ENCODE measurements around the gene C5orf15.
A peak's percentile ranks its signal among the peaks of the same experiment; 100 is the strongest.

Gene C5orf15

GRCh38 chr5:133935667-133935940, 32.8 kb downstream of the C5orf15 start:
- no peak for DNase-seq

GRCh38 chr5:133934822-133935666, 33.4 kb downstream of the C5orf15 start:
- DNase-seq, result no peak

GRCh38 chr5:133934311-133934710, 34.1 kb downstream of the C5orf15 start:
- no peak for DNase-seq

GRCh38 chr5:133933670-133934295, 34.6 kb downstream of the C5orf15 start:
- no peak for DNase-seq

- no peak for DNase-seq
Observed at GRCh38 chr5:133933169-133933509, 35.3 kb downstream of the C5orf15 start.

- no peak for DNase-seq
Observed at GRCh38 chr5:133932441-133933168, 35.8 kb downstream of the C5orf15 start.

GRCh38 chr5:133931546-133931945, 36.9 kb downstream of the C5orf15 start:
- DNase-seq, result no peak

GRCh38 chr5:133930813-133931090, 37.7 kb downstream of the C5orf15 start:
- no peak for DNase-seq

GRCh38 chr5:133930061-133930812, 38.2 kb downstream of the C5orf15 start:
- no peak for DNase-seq

GRCh38 chr5:133928587-133929393, 39.6 kb downstream of the C5orf15 start:
- no peak for DNase-seq

GRCh38 chr5:133927300-133928180, 40.9 kb downstream of the C5orf15 start:
- DNase-seq, result no peak

GRCh38 chr5:133926489-133927299, 41.7 kb downstream of the C5orf15 start:
- DNase-seq, result peak; percentile 83

GRCh38 chr5:133925866-133926488, 42.4 kb downstream of the C5orf15 start:
- DNase-seq, result no peak

GRCh38 chr5:133925269-133925668, 43.2 kb downstream of the C5orf15 start:
- DNase-seq, result no peak

- DNase-seq, result no peak
Observed at GRCh38 chr5:133924221-133924920, 44.1 kb downstream of the C5orf15 start.

- no peak for DNase-seq
Observed at GRCh38 chr5:133921979-133922378, 46.4 kb downstream of the C5orf15 start.

- no peak for DNase-seq
Observed at GRCh38 chr5:133921069-133921468, 47.4 kb downstream of the C5orf15 start.

- no peak for DNase-seq
Observed at GRCh38 chr5:133919148-133920136, 49.0 kb downstream of the C5orf15 start.
